Measurements from ENCODE around the gene BRD7.
"Not testable (repeated sequence)": the region's sequence is repeated elsewhere in the genome, so short reads cannot be mapped to it uniquely, and the experiment has no call there.

The BRD7 gene

DNA sequence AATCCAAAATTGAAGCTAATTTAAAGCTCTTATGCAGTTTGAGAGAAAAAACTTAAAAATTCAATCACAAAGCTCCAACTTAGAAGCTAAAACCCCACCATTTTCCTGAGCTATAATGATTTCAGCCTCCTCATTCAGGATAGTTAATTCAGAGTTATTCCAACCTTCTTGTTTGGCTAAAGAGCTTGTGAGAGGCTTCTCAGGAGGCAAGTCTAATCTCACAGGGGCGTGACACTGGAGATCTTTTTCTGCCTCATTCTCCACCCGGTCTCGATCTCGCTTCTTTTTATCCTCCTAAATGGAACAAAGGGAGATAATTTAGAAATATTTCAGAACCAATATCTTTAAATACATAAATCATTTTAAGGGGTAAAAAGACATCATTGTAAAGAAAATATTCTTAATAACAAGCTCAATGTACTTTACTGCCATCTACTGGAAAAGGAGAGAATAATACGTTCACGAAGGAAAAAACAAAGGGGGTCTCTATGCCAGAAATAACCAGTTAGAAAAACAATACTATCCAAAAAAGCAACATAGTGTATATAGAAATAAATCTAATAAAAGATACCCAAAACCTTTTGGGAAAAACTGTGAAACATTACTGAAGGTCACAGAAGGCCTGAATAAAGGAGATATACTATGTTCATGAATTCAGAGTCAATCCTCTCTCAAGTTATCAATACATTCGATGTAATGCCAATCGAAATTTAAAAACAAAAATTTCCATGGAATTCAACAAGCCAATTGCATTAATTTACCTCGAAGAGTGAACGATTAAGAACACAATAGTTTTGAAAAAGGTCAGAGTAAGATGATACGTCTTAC lies 13.9 kb downstream of the BRD7 start:
- Mint-ChIP-seq H3K4me3 (no peak overlapping the region), H3K4me1 (ENCODE audit: low read depth) (peaks cover 10% of the 10 kb centered on the region), H3K27ac (no peak overlapping the region), H3K27me3 (ENCODE audit: low read depth) (no peaks in the 10 kb centered on the region), H3K36me3 (ENCODE audit: low read depth) (peaks cover 34% of the 10 kb centered on the region), H3K9me3 (no peaks in the 10 kb centered on the region)

DNA sequence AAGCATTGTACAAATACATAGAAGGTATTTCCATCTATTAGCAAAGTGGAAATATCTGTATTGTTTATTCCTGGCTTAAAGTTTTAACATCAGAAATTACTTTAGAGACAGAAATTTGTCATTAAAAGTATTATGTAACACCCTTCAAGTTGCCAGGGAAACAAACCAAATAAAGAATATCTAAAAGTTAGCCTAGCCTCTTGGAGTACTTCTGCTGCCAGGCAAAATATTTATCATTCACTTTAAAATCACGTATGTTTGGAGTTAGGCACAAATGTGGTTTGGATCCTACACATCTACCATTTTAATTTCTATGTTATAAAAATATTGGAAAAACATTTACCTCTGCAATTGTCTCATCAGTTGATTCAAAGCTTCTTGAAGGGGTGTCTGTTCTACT lies 14.7 kb downstream of the BRD7 start:
- Mint-ChIP-seq H3K27ac (no peak overlapping the region), H3K4me3 (no peak overlapping the region), H3K4me1 (ENCODE audit: low read depth) (peaks cover 5% of the 10 kb centered on the region), H3K36me3 (ENCODE audit: low read depth) (peaks cover 41% of the 10 kb centered on the region), H3K27me3 (ENCODE audit: low read depth) (no peaks in the 10 kb centered on the region), H3K9me3 (peaks cover 4% of the 10 kb centered on the region)

DNA sequence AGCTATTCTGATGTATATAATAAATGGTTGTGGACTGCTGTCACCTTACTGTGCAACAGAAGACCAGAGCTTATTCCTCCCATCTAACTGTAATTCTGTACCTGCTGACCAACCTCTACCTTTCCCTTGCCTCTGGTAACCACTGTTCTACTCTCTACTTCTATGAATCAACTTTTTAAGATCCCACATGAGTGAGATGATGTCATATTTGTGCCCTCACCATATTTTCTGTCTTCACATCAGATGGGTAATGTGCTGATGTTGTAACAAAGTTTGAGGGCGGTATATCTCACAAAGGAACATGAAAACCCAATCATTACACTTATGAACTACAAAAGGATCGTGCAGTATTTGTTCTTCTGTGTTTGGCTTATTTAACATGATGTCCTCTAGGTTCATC lies 16.8 kb downstream of the BRD7 start:
- Mint-ChIP-seq H3K4me3 (no peak overlapping the region), H3K27me3 (ENCODE audit: low read depth) (no peaks in the 10 kb centered on the region), H3K27ac (no peak overlapping the region), H3K4me1 (ENCODE audit: low read depth) (peaks cover 8% of the 10 kb centered on the region), H3K9me3 (peaks cover 9% of the 10 kb centered on the region), H3K36me3 (ENCODE audit: low read depth) (peaks cover 55% of the 10 kb centered on the region)

DNA sequence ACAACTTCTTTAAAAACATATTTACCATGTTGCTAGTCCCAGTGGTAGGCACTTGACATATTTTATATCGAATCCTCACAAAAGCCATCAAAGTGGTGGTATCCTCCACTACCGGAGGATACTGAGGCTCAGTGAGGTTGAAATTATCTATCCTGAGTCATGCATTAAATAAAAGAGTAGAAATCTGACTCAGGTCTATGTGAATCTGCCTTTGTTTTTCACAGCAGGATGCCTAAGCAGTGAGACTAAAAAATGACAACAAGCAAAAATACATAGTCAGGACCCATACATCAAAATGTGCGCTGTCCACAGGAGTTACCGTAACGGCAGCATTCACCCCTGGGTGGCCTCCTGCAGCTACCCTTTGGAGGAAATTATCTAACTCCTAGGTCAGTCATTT lies 17.7 kb downstream of the BRD7 start:
- Mint-ChIP-seq H3K4me1 (ENCODE audit: low read depth) (peaks cover 8% of the 10 kb centered on the region), H3K36me3 (ENCODE audit: low read depth) (peaks cover 57% of the 10 kb centered on the region), H3K4me3 (no peak overlapping the region), H3K27me3 (ENCODE audit: low read depth) (no peaks in the 10 kb centered on the region), H3K27ac (no peak overlapping the region), H3K9me3 (peaks cover 9% of the 10 kb centered on the region)

DNA sequence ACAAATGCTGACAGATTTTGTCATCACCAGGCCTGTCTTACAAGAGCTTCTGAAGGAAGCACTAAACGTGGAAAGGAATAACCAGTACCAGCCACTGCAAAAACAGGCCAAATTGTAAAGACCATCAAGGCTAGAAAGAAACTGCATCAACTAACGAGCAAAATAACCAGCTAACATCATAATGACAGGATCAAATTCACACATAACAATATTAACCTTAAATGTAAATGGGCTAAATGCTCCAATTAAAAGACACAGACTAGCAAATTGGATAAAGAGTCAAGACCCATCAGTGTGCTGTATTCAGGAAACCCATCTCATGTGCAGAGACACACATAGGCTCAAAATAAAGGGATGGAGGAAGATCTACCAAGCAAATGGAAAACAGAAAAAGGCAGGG lies 23.6 kb downstream of the BRD7 start:
- not testable (repeated sequence) for H3K9me3 Mint-ChIP-seq; H3K4me1 Mint-ChIP-seq (ENCODE audit: low read depth); H3K27me3 Mint-ChIP-seq (ENCODE audit: low read depth); H3K27ac Mint-ChIP-seq; H3K4me3 Mint-ChIP-seq
- H3K36me3 Mint-ChIP-seq (ENCODE audit: low read depth) = peaks cover 57% of the 10 kb centered on the region

DNA sequence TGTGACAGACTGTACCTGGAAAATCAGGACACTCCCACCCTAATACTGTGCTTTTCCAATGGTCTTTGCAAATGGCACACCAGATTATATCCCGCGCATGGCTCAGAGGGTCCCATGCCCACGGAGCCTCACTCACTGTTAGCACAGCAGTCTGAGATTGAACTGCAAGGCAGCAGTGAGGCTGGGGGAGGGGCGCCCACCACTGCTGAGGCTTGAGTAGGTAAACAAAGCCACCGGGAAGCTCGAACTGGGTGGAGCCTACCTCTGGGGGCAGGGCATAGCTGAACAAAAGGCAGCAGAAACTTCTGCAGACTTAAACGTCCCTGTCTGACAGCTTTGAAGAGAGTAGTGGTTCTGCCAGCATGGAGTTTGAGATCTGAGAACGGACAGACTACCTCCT lies 25.2 kb downstream of the BRD7 start:
- not testable (repeated sequence) for H3K9me3 Mint-ChIP-seq; H3K4me3 Mint-ChIP-seq; H3K27ac Mint-ChIP-seq; H3K27me3 Mint-ChIP-seq (ENCODE audit: low read depth)
- peaks cover 47% of the 10 kb centered on the region for H3K36me3 Mint-ChIP-seq (ENCODE audit: low read depth)
- H3K4me1 Mint-ChIP-seq (ENCODE audit: low read depth) = peaks cover 12% of the 10 kb centered on the region

DNA sequence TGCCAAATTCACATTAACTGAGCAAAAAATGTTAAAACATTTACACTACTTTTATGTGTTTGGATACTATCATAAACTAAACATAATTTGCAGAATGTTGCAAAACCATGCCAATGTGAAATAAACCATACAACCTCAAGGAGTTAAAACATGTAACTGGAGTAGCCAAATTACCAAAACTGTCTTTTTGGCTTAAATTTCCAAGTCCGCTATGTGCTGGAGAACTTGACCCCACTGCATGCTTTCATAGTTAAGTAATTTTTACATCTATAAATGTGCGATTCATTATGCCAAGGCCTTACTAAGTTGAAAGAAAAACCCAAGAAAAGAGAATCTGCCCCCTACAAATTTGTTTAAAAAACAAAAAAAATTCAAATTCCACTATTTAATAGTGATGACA lies 28.2 kb downstream of the BRD7 start:
- Mint-ChIP-seq H3K4me3 (no peak overlapping the region), H3K27ac (no peak overlapping the region), H3K27me3 (ENCODE audit: low read depth) (no peaks in the 10 kb centered on the region), H3K9me3 (no peaks in the 10 kb centered on the region), H3K36me3 (ENCODE audit: low read depth) (peaks cover 27% of the 10 kb centered on the region), H3K4me1 (ENCODE audit: low read depth) (peaks cover 21% of the 10 kb centered on the region)

DNA sequence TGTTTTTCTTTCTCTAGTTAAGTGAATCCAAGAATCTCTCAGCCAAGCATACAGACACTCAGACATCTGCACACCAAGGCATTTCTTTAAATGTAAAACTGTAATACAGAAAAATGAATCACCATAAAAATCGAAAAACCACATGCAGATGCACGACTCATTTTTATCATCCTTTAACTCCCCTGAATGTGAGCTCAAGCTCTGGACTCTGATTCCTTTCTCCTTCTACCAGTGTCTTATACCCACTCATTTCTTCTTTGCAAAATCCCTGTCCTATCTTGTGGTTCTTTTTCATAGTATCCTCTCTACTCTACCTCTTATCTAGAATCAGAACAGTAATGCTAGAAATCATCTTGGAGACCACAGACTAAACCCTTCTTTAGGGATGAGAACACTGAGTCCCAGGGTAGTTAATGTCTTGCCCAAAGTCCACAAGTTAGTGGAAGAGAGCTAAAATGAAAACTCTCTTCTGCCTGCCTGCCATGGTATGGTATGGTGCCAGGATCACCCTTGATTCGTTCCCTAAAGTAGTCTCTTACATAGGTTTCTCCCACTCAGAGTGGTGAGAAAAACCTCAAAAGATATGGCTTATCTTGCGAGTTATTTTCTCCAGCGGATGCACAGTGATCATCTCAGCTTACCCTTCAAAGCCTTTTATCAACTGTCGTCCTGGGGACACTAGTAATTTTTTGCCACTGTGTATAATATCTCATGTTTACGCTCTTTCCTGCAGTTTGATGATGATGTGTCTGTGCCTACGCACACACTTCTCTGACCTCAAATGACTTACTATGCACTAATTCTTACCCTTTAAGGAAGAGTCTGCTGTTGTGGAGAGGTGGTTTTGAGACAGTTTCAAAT lies 30.2 kb downstream of the BRD7 start:
- H3K9me3 Mint-ChIP-seq = no peaks in the 10 kb centered on the region
- H3K4me1 Mint-ChIP-seq (ENCODE audit: low read depth) = peaks cover 28% of the 10 kb centered on the region
- peaks cover 25% of the 10 kb centered on the region for H3K36me3 Mint-ChIP-seq (ENCODE audit: low read depth)
- peak overlapping the region; percentile 11 for H3K27ac Mint-ChIP-seq
- no peak overlapping the region for H3K4me3 Mint-ChIP-seq
- no peaks in the 10 kb centered on the region for H3K27me3 Mint-ChIP-seq (ENCODE audit: low read depth)

DNA sequence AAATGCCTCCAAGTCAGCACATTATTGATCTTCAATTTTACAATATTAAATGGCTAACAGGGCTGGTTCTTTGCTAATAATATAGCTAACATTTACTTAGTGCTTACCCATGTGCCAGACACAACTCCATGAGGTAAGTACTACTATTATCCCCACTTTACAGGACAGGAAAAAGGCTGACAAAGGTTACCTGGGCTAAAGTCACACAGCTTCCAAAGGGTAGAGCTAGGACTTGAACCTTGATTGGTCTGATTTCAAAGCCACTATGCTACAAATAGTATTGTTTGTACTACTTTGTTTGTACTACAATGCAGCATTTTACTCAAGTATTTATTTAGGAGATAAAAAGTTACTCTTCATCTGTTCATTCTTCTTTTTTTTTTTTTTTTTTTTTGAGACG lies 31.9 kb downstream of the BRD7 start:
- H3K4me1 Mint-ChIP-seq (ENCODE audit: low read depth) = peaks cover 29% of the 10 kb centered on the region
- no peaks in the 10 kb centered on the region for H3K9me3 Mint-ChIP-seq

DNA sequence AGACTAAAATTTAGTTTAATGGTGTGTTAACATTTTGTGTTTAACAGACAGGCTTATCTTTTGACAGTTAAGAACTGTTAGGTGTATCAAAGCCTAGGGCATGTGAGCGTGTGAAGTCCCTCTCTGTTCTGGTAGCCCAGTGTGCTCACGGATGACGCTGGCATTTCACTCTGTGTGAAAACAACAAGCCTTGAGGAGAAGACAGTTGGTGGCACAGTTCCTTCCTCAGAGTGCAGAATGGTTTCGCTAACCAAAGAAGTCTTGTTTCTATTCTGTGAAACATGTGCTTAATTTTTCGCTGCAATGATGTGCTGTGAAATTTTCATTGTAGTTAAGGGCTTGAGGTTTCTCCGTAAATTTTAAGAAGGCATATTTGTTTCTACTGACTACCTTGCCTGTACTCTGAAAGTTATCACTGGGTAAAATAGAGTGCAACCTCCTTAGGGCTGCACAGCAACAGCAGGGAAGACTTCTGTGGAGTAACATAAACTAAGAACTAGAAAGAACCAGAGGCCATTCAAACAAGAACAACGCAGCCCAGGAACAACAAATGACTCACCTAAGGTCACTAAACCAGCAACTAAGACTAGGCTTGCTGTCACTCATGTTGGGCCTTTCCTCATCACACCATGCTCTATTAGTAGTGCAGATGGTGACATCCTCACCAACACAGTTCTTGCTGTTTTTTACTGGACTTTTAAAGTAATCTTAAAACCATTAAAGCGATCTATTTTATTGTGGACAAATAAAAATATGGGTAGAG lies 33.4 kb downstream of the BRD7 start:
- H3K4me3 Mint-ChIP-seq = peak overlapping the region; percentile 33
- peak overlapping the region; percentile 88 for H3K27ac Mint-ChIP-seq
- no peaks in the 10 kb centered on the region for H3K9me3 Mint-ChIP-seq
- no peaks in the 10 kb centered on the region for H3K27me3 Mint-ChIP-seq (ENCODE audit: low read depth)
- H3K4me1 Mint-ChIP-seq (ENCODE audit: low read depth) = peaks cover 33% of the 10 kb centered on the region
- H3K36me3 Mint-ChIP-seq (ENCODE audit: low read depth) = peaks cover 35% of the 10 kb centered on the region

More for the DNA sequence above, 31.9 kb downstream of the BRD7 start:
- Mint-ChIP-seq H3K4me3 (no peak overlapping the region), H3K27me3 (ENCODE audit: low read depth) (no peaks in the 10 kb centered on the region), H3K27ac (no peak overlapping the region), H3K36me3 (ENCODE audit: low read depth) (peaks cover 33% of the 10 kb centered on the region)

DNA sequence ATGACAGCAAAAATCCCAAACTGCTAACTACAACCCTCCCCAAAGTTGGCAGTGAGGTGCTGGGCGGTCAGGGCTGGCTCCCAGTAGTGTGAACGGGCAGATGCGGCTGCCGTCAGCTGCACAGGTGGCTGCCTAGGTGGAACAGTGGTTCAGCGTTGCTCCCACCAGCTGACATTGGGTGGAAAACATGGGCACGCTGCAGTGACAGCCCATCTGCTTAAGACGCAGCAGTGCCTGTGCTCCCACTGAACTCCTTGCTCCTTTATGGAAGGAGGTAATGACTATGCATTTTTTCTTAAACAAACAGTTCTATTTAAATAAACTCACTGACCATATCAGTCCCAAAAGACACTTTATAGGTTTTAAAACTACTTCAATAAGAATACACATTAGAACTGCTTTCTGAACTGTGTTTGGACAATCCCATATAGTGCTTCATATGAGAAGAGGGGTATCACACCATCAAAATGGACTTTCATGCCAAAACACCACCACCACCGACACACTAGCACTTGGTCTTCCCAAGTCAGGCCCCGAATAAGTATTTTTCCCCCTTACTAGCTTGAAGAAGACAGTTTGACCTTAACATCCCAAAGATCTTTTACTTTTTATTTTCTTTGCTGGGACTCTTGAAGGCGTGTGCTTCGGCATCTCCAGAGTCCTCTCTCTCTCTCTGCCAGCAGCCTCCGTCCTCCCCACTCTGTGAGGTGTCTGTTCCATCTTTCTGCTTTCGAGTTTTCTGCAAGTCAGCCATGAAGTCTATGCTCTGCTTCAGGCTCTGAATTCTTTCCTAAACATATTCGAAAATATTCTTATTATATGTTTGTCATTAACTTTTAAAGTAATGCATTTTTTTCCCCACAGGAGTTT lies 34.4 kb downstream of the BRD7 start:
- H3K27ac Mint-ChIP-seq = peak overlapping the region; percentile 88
- no peaks in the 10 kb centered on the region for H3K9me3 Mint-ChIP-seq
- H3K4me1 Mint-ChIP-seq (ENCODE audit: low read depth) = peaks cover 37% of the 10 kb centered on the region
- no peaks in the 10 kb centered on the region for H3K27me3 Mint-ChIP-seq (ENCODE audit: low read depth)
- H3K36me3 Mint-ChIP-seq (ENCODE audit: low read depth) = peaks cover 39% of the 10 kb centered on the region
- H3K4me3 Mint-ChIP-seq = no peak overlapping the region

DNA sequence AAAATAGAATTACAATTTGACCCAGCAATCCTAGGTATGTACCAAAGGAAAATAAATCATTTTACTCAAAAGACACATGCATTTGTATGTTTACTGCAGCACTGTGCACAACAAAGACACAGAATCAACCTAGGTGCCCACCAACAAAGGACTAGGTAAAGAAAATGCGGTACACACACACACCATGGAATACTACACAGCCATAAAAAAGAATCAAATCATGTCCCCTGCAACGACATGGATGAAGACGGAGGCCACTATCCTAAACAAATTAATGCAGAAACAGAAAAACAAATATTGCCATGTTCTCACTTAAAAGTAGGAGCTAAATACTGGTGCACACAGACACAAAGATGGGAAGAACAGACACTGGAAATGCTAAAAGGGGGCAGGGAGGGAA lies 36.2 kb downstream of the BRD7 start:
- H3K9me3 Mint-ChIP-seq = no peaks in the 10 kb centered on the region
- H3K27ac Mint-ChIP-seq = no peak overlapping the region
- no peaks in the 10 kb centered on the region for H3K27me3 Mint-ChIP-seq (ENCODE audit: low read depth)
- H3K4me3 Mint-ChIP-seq = no peak overlapping the region
- peaks cover 40% of the 10 kb centered on the region for H3K36me3 Mint-ChIP-seq (ENCODE audit: low read depth)
- H3K4me1 Mint-ChIP-seq (ENCODE audit: low read depth) = peaks cover 29% of the 10 kb centered on the region

DNA sequence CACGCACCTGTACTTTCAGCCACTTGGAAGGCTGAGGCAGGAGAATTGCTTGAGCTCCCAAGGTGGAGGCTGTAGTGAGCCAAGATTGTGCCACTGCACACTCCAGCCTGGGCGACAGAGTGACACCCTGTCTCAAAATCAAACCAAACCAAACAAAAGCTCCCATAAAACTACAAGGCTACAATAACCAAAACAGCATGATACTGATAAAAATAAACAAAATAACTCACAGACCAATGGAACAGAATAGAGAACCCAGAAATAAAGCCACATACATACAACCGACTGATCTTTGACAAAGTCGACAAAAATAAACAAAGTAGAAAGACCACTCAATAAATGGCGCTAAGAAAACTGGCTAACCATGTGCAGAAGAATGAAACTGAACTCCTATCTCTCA lies 37.2 kb downstream of the BRD7 start:
- no peak overlapping the region for H3K4me3 Mint-ChIP-seq
- no peaks in the 10 kb centered on the region for H3K9me3 Mint-ChIP-seq
- H3K36me3 Mint-ChIP-seq (ENCODE audit: low read depth) = peaks cover 42% of the 10 kb centered on the region
- no peaks in the 10 kb centered on the region for H3K27me3 Mint-ChIP-seq (ENCODE audit: low read depth)
- peaks cover 37% of the 10 kb centered on the region for H3K4me1 Mint-ChIP-seq (ENCODE audit: low read depth)
- H3K27ac Mint-ChIP-seq = no peak overlapping the region
